ENCODE data around the gene ABI3BP.
"Not testable (repeated sequence)": the region's sequence is repeated elsewhere in the genome, so short reads cannot be mapped to it uniquely, and the experiment has no call there.

ABI3BP gene

DNA sequence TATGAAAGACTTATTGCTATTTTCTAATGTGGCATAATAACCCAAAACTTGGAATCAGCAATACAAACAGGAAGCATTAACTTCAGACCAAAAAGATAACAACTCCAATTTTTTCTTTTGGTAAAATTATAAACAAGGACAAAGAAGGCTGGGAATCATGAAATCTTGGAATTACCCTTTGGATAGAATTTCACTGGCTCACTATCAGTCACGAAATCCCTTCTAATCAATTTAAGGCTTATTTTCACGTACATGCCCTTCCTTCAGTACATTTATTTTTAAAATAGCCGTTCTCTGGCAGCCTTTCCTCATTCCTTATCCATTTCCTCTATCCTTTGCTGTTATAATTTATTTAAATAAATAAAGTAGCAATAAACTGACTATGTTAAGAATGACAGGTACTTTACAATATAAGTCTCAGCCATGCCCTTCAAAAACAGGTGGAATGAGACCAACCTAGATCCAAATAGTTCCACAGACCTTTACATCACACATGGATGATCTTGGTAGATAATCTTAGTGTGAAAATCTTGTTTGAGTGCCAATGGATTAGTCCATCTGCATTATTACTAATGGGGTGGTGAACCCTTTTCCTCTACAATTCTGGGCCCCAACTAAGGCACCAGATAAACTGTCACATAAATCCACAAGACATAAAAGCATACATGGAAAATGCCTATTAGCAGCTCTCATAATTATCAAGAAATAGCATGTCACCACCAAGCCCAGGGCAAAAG, 38.9 kb downstream of the ABI3BP start:
- H3K4me1 Mint-ChIP-seq: no peaks in the 10 kb centered on the region
- H3K36me3 Mint-ChIP-seq (ENCODE audit: low read depth): no peaks in the 10 kb centered on the region
- TF ChIP-seq, protein P1, sequence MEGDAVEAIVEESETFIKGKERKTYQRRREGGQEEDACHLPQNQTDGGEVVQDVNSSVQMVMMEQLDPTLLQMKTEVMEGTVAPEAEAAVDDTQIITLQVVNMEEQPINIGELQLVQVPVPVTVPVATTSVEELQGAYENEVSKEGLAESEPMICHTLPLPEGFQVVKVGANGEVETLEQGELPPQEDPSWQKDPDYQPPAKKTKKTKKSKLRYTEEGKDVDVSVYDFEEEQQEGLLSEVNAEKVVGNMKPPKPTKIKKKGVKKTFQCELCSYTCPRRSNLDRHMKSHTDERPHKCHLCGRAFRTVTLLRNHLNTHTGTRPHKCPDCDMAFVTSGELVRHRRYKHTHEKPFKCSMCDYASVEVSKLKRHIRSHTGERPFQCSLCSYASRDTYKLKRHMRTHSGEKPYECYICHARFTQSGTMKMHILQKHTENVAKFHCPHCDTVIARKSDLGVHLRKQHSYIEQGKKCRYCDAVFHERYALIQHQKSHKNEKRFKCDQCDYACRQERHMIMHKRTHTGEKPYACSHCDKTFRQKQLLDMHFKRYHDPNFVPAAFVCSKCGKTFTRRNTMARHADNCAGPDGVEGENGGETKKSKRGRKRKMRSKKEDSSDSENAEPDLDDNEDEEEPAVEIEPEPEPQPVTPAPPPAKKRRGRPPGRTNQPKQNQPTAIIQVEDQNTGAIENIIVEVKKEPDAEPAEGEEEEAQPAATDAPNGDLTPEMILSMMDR (IDR thresholded peaks at IDR 0.05; ENCODE audit: unreplicated experiment in 3 of 3): no peak
- H3K27ac Mint-ChIP-seq: no peak overlapping the region
- H3K27me3 Mint-ChIP-seq (ENCODE audit: low read depth): peaks cover 4% of the 10 kb centered on the region
- peaks cover 4% of the 10 kb centered on the region for H3K9me3 Mint-ChIP-seq
- H3K4me3 Mint-ChIP-seq: no peak overlapping the region

DNA sequence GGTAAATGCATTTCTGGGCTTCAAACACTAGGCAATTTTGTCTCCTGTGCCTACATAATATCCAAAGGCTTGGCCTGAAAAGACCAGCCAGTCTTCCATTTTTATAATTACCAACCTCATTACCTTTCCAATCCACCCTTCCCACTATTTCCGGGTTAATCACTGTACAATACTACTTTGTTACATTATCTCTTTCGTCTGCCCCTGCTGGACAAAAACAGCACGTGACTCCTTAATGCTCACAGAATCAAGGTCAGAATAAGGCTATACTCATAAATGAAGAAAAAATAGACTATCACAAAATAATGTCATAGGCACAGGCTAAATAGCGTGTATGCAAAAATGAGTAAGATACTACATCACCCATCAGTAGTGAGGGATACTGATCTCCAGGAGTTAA, 40.1 kb downstream of the ABI3BP start:
- Mint-ChIP-seq H3K27me3 (ENCODE audit: low read depth) (peaks cover 4% of the 10 kb centered on the region), H3K9me3 (no peaks in the 10 kb centered on the region), H3K36me3 (ENCODE audit: low read depth) (no peaks in the 10 kb centered on the region), H3K4me3 (no peak overlapping the region), H3K4me1 (no peaks in the 10 kb centered on the region), H3K27ac (no peak overlapping the region)
- TF ChIP-seq, protein P1 (IDR thresholded peaks at IDR 0.05; ENCODE audit: unreplicated experiment in 3 of 3): no peak

DNA sequence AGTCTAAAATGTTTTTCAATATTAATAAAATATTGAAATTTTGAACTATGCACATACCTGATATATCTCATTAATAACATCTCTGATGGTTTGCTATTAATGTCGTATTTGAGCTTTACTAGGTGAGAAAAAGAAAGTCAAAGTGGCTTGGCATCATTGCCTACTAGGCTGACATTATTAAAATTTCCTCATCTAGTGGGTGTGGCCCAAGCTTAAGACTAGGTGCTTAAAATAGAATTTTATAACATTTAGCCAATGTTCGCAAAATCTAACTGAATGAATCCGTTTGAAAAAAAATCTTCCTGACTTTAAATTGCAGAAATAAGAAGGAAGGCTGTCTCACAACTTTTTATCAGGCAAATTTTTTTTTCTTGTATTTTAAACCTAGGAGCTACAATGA, 46.1 kb downstream of the ABI3BP start:
- H3K9me3 Mint-ChIP-seq: no peaks in the 10 kb centered on the region
- H3K4me3 Mint-ChIP-seq: no peak overlapping the region
- no peaks in the 10 kb centered on the region for H3K4me1 Mint-ChIP-seq
- TF ChIP-seq, protein P1 (IDR thresholded peaks at IDR 0.05; ENCODE audit: unreplicated experiment in 3 of 3): no peak
- peaks cover 4% of the 10 kb centered on the region for H3K27me3 Mint-ChIP-seq (ENCODE audit: low read depth)
- H3K36me3 Mint-ChIP-seq (ENCODE audit: low read depth): no peaks in the 10 kb centered on the region
- no peak overlapping the region for H3K27ac Mint-ChIP-seq

DNA sequence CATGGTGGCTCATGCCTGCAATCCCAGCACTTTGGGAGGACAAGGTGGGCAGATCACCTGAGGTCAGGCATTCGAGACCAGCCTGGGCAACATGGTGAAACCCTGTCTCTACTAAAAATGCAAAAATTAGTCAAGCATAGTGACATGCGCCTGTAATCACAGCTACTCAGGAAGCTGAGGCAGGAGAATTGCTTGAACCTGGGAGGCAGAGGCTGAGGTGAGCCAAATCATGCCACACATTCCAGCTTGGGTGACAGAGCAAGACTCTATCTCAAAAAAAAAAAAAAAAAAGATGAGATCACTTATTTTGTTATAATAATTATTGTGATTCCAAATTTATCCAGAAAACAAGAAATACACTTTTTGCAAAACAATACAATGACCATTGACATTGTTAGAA, 47.1 kb downstream of the ABI3BP start:
- not testable (repeated sequence) for H3K27ac Mint-ChIP-seq; H3K27me3 Mint-ChIP-seq (ENCODE audit: low read depth); H3K9me3 Mint-ChIP-seq; H3K36me3 Mint-ChIP-seq (ENCODE audit: low read depth); H3K4me3 Mint-ChIP-seq; H3K4me1 Mint-ChIP-seq

DNA sequence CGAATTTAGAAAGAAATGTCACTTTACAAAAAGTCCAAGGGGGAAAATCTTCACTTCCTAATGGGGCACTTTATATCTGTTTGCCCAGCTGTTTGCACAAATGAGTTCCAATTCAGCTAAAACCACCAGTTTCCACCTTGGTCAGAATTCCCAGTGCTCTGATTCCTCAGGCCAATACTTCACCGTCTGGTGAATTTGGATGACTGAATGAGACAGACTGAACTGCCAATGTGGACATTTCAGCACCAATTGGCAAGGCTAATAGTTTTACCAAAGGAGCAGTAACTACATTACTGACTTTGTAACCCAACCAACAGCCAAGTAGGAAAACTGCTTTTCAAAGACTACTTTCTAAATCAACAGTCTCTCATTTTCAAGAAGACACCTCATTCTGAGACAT, 51.8 kb downstream of the ABI3BP start:
- no peak overlapping the region for H3K27ac Mint-ChIP-seq
- no peaks in the 10 kb centered on the region for H3K27me3 Mint-ChIP-seq (ENCODE audit: low read depth)
- H3K4me3 Mint-ChIP-seq: no peak overlapping the region
- H3K9me3 Mint-ChIP-seq: no peaks in the 10 kb centered on the region
- H3K4me1 Mint-ChIP-seq: no peaks in the 10 kb centered on the region
- H3K36me3 Mint-ChIP-seq (ENCODE audit: low read depth): no peaks in the 10 kb centered on the region
- TF ChIP-seq, protein P1 (IDR thresholded peaks at IDR 0.05; ENCODE audit: unreplicated experiment in 3 of 3): no peak

DNA sequence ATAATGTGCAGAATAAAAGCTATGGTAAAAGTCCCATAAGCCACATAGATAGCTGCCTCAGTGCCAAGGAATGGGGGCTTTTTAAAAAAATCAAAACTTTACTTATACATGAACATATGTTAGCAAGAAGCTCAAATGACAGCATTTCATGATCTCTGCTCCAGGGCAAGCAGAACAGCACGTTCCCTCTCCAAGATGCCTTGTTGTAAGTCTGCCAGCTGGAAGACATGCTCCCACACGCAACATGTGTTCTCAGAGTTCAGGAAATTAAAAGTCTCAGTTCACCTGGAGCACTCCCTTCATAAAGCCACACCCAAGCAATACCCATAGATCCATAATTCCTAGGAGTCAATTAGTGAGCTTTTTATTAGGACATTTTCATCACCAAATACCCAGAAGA, 52.2 kb downstream of the ABI3BP start:
- H3K9me3 Mint-ChIP-seq: no peaks in the 10 kb centered on the region
- H3K36me3 Mint-ChIP-seq (ENCODE audit: low read depth): no peaks in the 10 kb centered on the region
- H3K4me3 Mint-ChIP-seq: no peak overlapping the region
- no peaks in the 10 kb centered on the region for H3K4me1 Mint-ChIP-seq
- H3K27me3 Mint-ChIP-seq (ENCODE audit: low read depth): no peaks in the 10 kb centered on the region
- TF ChIP-seq, protein P1 (IDR thresholded peaks at IDR 0.05; ENCODE audit: unreplicated experiment in 3 of 3): no peak
- no peak overlapping the region for H3K27ac Mint-ChIP-seq
